Ovary (tissue), 3 donors: ENCODE results near the gene TRRAP.
"Not testable (repeated sequence)": the region's sequence is repeated elsewhere in the genome, so short reads cannot be mapped to it uniquely, and the experiment has no call there.

Source experiments
- CTCF ChIP-seq, 3 donors: fragments of 450-650 bp in 2 of 3; fragments of 200-600 bp in 1 of 3; IDR thresholded peaks; one replicate each; pipeline versions ENCODE4 v1.5.1 to v1.8.0; 2016 to 2022; ENCODE audit warnings: antibody characterized with exemption in 3 of 3, mild to moderate bottlenecking in 1 of 3
- EP300 ChIP-seq: sonication (generic); formaldehyde crosslinking; IDR thresholded peaks from one replicate; pipeline ENCODE4 v1.6.1; 2017; ENCODE audit warnings: antibody characterized with exemption
- donor health status: DM: no; HTN: no; CAD: no.

- TF ChIP-seq CTCF (IDR thresholded peaks at IDR 0.05); EP300: not testable (repeated sequence)
These were observed 35.8 kb upstream of the TRRAP start for GRCh38 chr7:98842552-98842951.
